Prostate gland (tissue), 2 donors: Measurements from ENCODE around the gene KCTD11. TPM values are rescaled to one million over a fixed set of nuclear protein-coding genes. Genes with fewer than 3 reads are reported as not detected.
A peak's percentile ranks its signal among the peaks of the same experiment; 100 is the strongest.
"Not testable (repeated sequence)": the region's sequence is repeated elsewhere in the genome, so short reads cannot be mapped to it uniquely, and the experiment has no call there.

ENCODE experiments used
- DNase-seq: peaks from one replicate; pipeline ENCODE4 v3.0.0-alpha.2; 2019; ENCODE audit warnings: low spot score
- H3K27ac ChIP-seq, 2 donors: fragments of 200-600 bp; sonication (generic); 2 replicates each; pipeline ENCODE4 v1.5.1; 2017 to 2019
- H3K27me3 ChIP-seq: fragments of 200-600 bp; sonication (generic); replicated peaks from 2 replicates; pipeline ENCODE4 v1.5.1; 2019; ENCODE audit not compliant: insufficient read depth
- H3K36me3 ChIP-seq, 2 donors: fragments of 200-600 bp; sonication (generic); 1 replicate in 1 of 2; 2 replicates in 1 of 2; pipeline versions ENCODE4 v1.5.1 to v1.8.1; 2017 to 2019
- H3K4me1 ChIP-seq: fragments of 200-600 bp; sonication (generic); replicated peaks from 2 replicates; pipeline ENCODE4 v1.5.1; 2019
- H3K4me3 ChIP-seq, 2 donors: fragments of 200-600 bp; sonication (generic); 2 replicates each; pipeline ENCODE4 v1.5.1; 2017 to 2019
- H3K9me3 ChIP-seq: fragments of 200-600 bp; sonication (generic); 2 replicates; pipeline ENCODE4 v1.5.1; 2017
- POLR2A ChIP-seq: fragments of 450-650 bp; IDR thresholded peaks from one replicate; pipeline ENCODE4 v1.6.1; 2016; ENCODE audit warnings: antibody characterized with exemption, mild to moderate bottlenecking
- POLR2AphosphoS5 ChIP-seq: sonication (generic); formaldehyde crosslinking; IDR thresholded peaks from one replicate; pipeline ENCODE4 v1.6.1; 2017; ENCODE audit warnings: antibody characterized with exemption
- WGBS: methylation state at CpG from one replicate; pipeline ENCODE4 v1.1.5; 2018; 5-methylcytosine and 5-hydroxymethylcytosine counted together
- intact Hi-C: fragments of 100-400 bp; cut with DNase I; formaldehyde crosslinking; loops from one replicate; pipeline ENCODE4 v1.14.2; 2022
- total RNA-seq, 2 donors: library from RNA; depleted of rRNA; stranded (reverse); fragments of >200 nt; gene quantifications; one replicate each; pipeline ENCODE4 v1.1.0, GENCODE V29; 2016
- TF ChIP-seq, protein P1 (sequence below), 4 experiments: fragments of 200-600 bp in 2 of 4; fragments of 450-650 bp in 2 of 4; sonication (generic) in 2 of 4; IDR thresholded peaks; 1 replicate in 3 of 4; 2 replicates in 1 of 4; pipeline ENCODE4 v1.5.1; 2016 to 2019; ENCODE audit warnings: antibody characterized with exemption in 4 of 4, mild to moderate bottlenecking in 2 of 4, moderate library complexity in 2 of 4

The KCTD11 gene
- total RNA-seq, 2 donors from 2014 or later: 8.9 to 15.2 TPM

DNA sequence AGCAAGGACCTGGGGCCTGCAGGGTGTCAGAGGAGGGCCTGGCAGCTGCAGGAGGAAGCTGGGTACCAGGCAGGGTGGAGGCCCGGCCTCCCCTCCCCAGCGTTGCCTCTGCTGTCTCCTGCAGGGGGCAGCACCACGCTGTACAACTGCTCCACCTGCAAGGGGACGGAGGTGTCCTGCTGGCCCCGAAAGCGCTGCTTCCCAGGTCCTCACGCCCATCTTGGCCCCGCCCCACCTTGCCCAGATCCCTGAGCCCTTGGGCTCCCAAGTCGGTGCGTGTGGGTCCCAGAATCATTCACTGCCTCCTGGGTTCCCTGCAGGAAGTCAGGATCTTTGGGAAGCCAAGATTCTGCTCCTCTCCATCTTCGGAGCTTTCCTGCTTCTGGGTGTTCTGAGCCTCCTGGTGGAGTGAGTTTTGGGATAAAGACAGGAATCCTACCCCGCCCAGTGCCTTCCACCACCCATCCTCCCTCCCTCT, 4.1 kb downstream of the KCTD11 start:
- 10% methylated on average over 12 of the region's 12 CpGs for WGBS
- TF ChIP-seq POLR2AphosphoS5: peak; percentile 63
- TF ChIP-seq POLR2A: no peak
- TF ChIP-seq, protein P1, sequence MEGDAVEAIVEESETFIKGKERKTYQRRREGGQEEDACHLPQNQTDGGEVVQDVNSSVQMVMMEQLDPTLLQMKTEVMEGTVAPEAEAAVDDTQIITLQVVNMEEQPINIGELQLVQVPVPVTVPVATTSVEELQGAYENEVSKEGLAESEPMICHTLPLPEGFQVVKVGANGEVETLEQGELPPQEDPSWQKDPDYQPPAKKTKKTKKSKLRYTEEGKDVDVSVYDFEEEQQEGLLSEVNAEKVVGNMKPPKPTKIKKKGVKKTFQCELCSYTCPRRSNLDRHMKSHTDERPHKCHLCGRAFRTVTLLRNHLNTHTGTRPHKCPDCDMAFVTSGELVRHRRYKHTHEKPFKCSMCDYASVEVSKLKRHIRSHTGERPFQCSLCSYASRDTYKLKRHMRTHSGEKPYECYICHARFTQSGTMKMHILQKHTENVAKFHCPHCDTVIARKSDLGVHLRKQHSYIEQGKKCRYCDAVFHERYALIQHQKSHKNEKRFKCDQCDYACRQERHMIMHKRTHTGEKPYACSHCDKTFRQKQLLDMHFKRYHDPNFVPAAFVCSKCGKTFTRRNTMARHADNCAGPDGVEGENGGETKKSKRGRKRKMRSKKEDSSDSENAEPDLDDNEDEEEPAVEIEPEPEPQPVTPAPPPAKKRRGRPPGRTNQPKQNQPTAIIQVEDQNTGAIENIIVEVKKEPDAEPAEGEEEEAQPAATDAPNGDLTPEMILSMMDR (IDR thresholded peaks at IDR 0.05): peak; percentile 61 to 94 (median 88)
- Histone ChIP-seq H3K4me1 (peaks cover 5% of the 10 kb centered on the region), H3K4me3 (no peak overlapping the region), H3K27ac (no peak overlapping the region), H3K36me3 (no peaks in the 10 kb centered on the region), H3K27me3 (no peaks in the 10 kb centered on the region), H3K9me3 (no peaks in the 10 kb centered on the region)
- intact Hi-C loops: loop anchor here (10.0 kb wide), 1 partner anchor 129 kb away; the partner anchor contains the start of genes POLR2A and SLC35G6
- DNase-seq: peak; percentile 71

DNA sequence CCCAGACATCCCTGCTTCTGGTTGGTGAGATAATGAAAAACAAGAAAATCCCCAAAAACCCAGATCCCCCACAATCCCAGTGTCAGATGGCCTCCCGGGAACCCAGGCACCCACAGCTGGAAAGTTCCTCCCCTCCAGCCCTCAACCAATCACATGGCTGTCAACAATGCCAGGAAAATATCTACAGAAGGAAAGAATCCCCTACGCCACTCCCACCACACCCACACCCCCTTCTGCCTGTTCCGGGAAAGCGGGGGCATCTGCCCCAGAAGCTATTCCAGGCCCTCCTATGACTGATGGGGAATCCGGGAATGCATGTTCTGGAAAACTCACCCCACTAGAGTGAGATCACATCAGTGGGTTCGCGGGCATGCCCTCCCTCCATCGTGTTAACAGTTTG, 4.8 kb downstream of the KCTD11 start:
- 83% methylated on average over 8 of the region's 8 CpGs for WGBS
- no peak for DNase-seq
- intact Hi-C loops: loop anchor here (1.0 to 10.0 kb wide), 2 partner anchors 80 to 128 kb away; partner anchors contain the start of genes POLR2A and SLC35G6

DNA sequence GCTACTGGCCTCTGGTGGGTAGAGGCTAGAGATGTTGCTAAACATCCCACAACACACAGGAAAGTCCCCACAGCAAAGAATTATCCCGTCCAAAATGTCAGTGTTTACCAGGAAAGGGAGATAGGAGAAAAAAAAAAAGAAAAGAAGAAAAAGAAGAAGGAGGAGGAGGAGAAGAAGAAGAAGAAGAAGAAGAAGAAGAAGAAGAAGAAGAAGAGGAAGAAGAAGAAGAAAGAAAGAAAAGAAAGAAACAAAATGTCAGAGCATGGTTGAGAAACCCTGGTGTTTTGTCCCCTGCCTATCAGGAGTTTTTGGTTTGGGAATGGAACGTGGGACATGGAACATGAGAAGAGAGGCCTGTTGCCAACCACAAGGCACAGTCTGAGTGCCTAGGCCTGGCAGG, 5.4 kb downstream of the KCTD11 start:
- H3K4me1 ChIP-seq: peaks cover 5% of the 10 kb centered on the region
- no peaks in the 10 kb centered on the region for H3K9me3 ChIP-seq
- WGBS: 46% methylated on average over 2 of the region's 2 CpGs
- TF ChIP-seq, protein P1 (IDR thresholded peaks at IDR 0.05): no peak
- no peak for TF ChIP-seq POLR2AphosphoS5
- TF ChIP-seq POLR2A: no peak
- no peaks in the 10 kb centered on the region for H3K27me3 ChIP-seq
- H3K27ac ChIP-seq: no peak overlapping the region
- intact Hi-C loops: loop anchor here (1.0 to 10.0 kb wide), 2 partner anchors 79 to 127 kb away; partner anchors contain the start of genes POLR2A and SLC35G6
- DNase-seq: no peak
- no peak overlapping the region for H3K4me3 ChIP-seq
- H3K36me3 ChIP-seq: no peaks in the 10 kb centered on the region

More for the DNA sequence above, 4.8 kb downstream of the KCTD11 start:
- no peaks in the 10 kb centered on the region for H3K27me3 ChIP-seq
- H3K27ac ChIP-seq: no peak overlapping the region
- peaks cover 5% of the 10 kb centered on the region for H3K4me1 ChIP-seq
- H3K4me3 ChIP-seq: no peak overlapping the region
- TF ChIP-seq, protein P1 (IDR thresholded peaks at IDR 0.05): no peak
- no peak for TF ChIP-seq POLR2A
- no peak for TF ChIP-seq POLR2AphosphoS5
- no peaks in the 10 kb centered on the region for H3K36me3 ChIP-seq
- no peaks in the 10 kb centered on the region for H3K9me3 ChIP-seq

DNA sequence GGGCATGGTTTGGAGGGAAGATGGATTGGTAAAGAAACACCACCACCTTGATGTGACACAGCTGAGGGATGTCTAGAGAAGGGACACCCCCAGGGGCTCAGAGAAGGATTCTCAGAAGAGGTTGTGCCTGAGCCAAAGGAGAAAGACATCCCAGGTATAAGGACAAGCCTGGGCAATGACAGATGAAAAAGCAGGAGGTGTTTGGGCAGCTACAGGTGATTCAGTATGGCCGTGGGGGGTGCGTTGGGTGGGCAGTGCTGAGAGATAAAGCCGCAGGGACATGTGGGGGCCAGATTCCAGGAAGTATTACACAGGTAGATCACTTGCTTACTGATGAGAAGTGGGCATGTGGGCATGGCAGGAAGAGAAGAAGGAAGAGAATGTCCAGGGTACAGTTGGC, 9.9 kb downstream of the KCTD11 start:
- DNase-seq: no peak
- H3K27ac ChIP-seq: no peak overlapping the region
- no peaks in the 10 kb centered on the region for H3K27me3 ChIP-seq
- H3K36me3 ChIP-seq: no peaks in the 10 kb centered on the region
- TF ChIP-seq, protein P1 (IDR thresholded peaks at IDR 0.05): no peak
- TF ChIP-seq POLR2A (no peak), POLR2AphosphoS5 (no peak)
- no peak overlapping the region for H3K4me3 ChIP-seq
- intact Hi-C loops: no loop called here
- H3K9me3 ChIP-seq: no peaks in the 10 kb centered on the region
- no peaks in the 10 kb centered on the region for H3K4me1 ChIP-seq
- WGBS: 39% methylated on average over 3 of the region's 3 CpGs

DNA sequence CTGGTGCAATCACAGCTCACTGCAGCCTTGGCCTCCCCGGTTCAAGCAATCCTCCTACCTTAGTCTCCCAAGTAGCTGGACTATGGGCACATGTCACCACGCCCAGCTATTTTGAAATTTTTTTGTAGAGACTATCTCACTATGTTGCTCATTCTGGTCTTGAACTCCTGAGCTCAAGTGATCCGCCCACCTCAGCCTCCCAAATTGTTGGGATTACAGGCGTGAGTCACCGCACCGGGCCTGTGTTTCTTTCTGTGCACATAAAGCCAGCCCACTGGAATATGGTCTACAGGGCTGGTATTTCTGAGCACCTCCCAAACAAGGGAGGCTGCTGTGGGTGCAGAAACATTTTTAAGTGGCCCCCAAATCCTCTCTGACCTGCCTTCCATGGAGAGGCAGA, 11.3 kb downstream of the KCTD11 start:
- no peaks in the 10 kb centered on the region for H3K9me3 ChIP-seq
- no peaks in the 10 kb centered on the region for H3K27me3 ChIP-seq
- 93% methylated on average over 6 of the region's 6 CpGs for WGBS
- no peak for DNase-seq
- no peak for TF ChIP-seq POLR2A
- no peak for TF ChIP-seq POLR2AphosphoS5
- TF ChIP-seq, protein P1 (IDR thresholded peaks at IDR 0.05): no peak
- no peak overlapping the region for H3K27ac ChIP-seq
- no peak overlapping the region for H3K4me3 ChIP-seq
- intact Hi-C loops: no loop called here
- H3K4me1 ChIP-seq: no peaks in the 10 kb centered on the region
- no peaks in the 10 kb centered on the region for H3K36me3 ChIP-seq

DNA sequence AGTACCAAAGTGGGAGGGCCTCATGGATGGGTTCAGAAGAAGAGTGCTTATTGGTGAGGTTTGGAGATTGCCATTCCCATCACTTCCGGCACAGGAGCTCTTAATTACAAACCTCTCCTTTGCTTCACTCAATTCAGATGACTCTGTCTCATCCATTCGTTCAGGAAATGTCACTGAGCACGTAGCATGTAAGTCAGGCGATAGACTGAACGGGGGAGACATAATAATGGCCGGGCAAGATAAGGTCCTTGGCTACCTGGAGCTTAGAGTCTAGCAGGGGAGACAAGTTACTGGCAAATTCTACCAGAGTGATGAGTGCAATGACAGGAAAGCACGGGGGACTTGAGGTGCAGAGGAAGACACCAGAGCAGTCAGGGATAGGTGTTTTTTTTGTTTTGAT, 14.0 kb downstream of the KCTD11 start:
- H3K4me3 ChIP-seq, H3K4me1 ChIP-seq, H3K27ac ChIP-seq, H3K27me3 ChIP-seq, intact Hi-C loops, H3K9me3 ChIP-seq, DNase-seq, H3K36me3 ChIP-seq: not testable (repeated sequence)
- 94% methylated on average over 6 of the region's 7 CpGs for WGBS
